Hepatocyte (in vitro differentiated cells): ENCODE measurements around the gene HHATL. TPM values are rescaled to one million over a fixed set of nuclear protein-coding genes. Genes with fewer than 3 reads are reported as not detected.

ENCODE experiments used
- DNase-seq: peaks from one replicate; pipeline ENCODE4 v3.0.0-alpha.2; 2016; ENCODE audit warnings: low spot score
- H2AFZ ChIP-seq: fragments of 200-600 bp; sonication (generic); 2 replicates; pipeline ENCODE4 v1.6.0; 2016; ENCODE audit warnings: antibody characterized with exemption, mild to moderate bottlenecking
- H3K27ac ChIP-seq: fragments of 200-600 bp; sonication (generic); 2 replicates; pipeline ENCODE4 v1.5.1; 2016; ENCODE audit warnings: mild to moderate bottlenecking
- H3K27me3 ChIP-seq: fragments of 200-600 bp; sonication (generic); 2 replicates; pipeline ENCODE4 v1.6.1; 2016
- H3K36me3 ChIP-seq: fragments of 200-600 bp; sonication (generic); replicated peaks from 2 replicates; pipeline ENCODE4 v1.5.1; 2016; ENCODE audit warnings: low read depth; ENCODE audit not compliant: insufficient read depth
- H3K4me1 ChIP-seq: fragments of 200-600 bp; sonication (generic); 2 replicates; pipeline ENCODE4 v1.5.1; 2016; ENCODE audit warnings: mild to moderate bottlenecking, moderate library complexity; ENCODE audit not compliant: insufficient read depth
- H3K4me2 ChIP-seq: fragments of 200-600 bp; sonication (generic); 2 replicates; pipeline ENCODE4 v1.6.0; 2016
- H3K4me3 ChIP-seq: fragments of 200-600 bp; sonication (generic); 2 replicates; pipeline ENCODE4 v1.5.1; 2016; ENCODE audit warnings: mild to moderate bottlenecking
- H3K79me2 ChIP-seq: fragments of 200-600 bp; sonication (generic); 2 replicates; pipeline ENCODE4 v1.6.0; 2017; ENCODE audit warnings: mild to moderate bottlenecking
- H3K9me2 ChIP-seq: fragments of 200-600 bp; sonication (generic); replicated peaks from 2 replicates; pipeline ENCODE4 v1.6.0; 2017; ENCODE audit warnings: mild to moderate bottlenecking; ENCODE audit not compliant: insufficient read depth
- H3K9me3 ChIP-seq: fragments of 200-600 bp; sonication (generic); 2 replicates; pipeline ENCODE4 v1.5.1; 2016; ENCODE audit warnings: low read depth, mild to moderate bottlenecking
- H4K20me1 ChIP-seq: fragments of 200-600 bp; sonication (generic); 2 replicates; pipeline ENCODE4 v1.6.0; 2016; ENCODE audit warnings: mild to moderate bottlenecking; ENCODE audit not compliant: insufficient read depth, poor library complexity, severe bottlenecking
- CTCF ChIP-seq: fragments of 200-600 bp; sonication (generic); IDR thresholded peaks from 2 replicates; pipeline ENCODE4 v1.5.1; 2016; ENCODE audit warnings: antibody characterized with exemption, mild to moderate bottlenecking; ENCODE audit not compliant: poor library complexity
- EZH2 ChIP-seq: fragments of 200-600 bp; sonication (generic); IDR thresholded peaks from 2 replicates; pipeline ENCODE4 v1.6.1; 2016; ENCODE audit warnings: antibody characterized with exemption, mild to moderate bottlenecking, borderline replicate concordance
- EZH2phosphoT487 ChIP-seq: fragments of 200-600 bp; sonication (generic); IDR thresholded peaks from one replicate; pipeline ENCODE4 v1.6.1; 2018; ENCODE audit warnings: antibody characterized with exemption, mild to moderate bottlenecking, low read depth, moderate library complexity; ENCODE audit not compliant: unreplicated experiment, severe bottlenecking
- WGBS: methylation state at CpG from one replicate; pipeline ENCODE4 v1.1.6; 2016; ENCODE audit warnings: low lambda C conversion rate; ENCODE audit errors: missing lambda C conversion rate; 5-methylcytosine and 5-hydroxymethylcytosine counted together
- polyA plus RNA-seq: library from polyadenylated mRNA; unstranded; fragments of >200 nt; fragmentation: Nextera tagmentation; extraction: Ambion mirVana; gene quantifications from 2 replicates; pipeline ENCODE4 v1.2.1, GENCODE V29; 2016
- total RNA-seq: library from RNA; depleted of rRNA; stranded (reverse); fragments of >200 nt; gene quantifications from 2 replicates; pipeline ENCODE4 v1.2.3, GENCODE V29; 2014

The HHATL gene
- total and polyA plus RNA-seq, 2 experiments from 2014 or later: not detected

GRCh38 chr3:42698216-42698910, 4.2 kb downstream of the HHATL start:
- 85% methylated on average over 7 of the region's 7 CpGs for WGBS

GRCh38 chr3:42697289-42698051, 5.1 kb downstream of the HHATL start:
- H4K20me1 ChIP-seq: no peaks in the 10 kb centered on the region
- H3K9me3 ChIP-seq: no peaks in the 10 kb centered on the region
- no peak overlapping the region for H3K27ac ChIP-seq
- no peaks in the 10 kb centered on the region for H3K36me3 ChIP-seq
- no peak overlapping the region for H3K4me2 ChIP-seq
- H3K9me2 ChIP-seq: no peaks in the 10 kb centered on the region
- no peaks in the 10 kb centered on the region for H3K79me2 ChIP-seq
- no peaks in the 10 kb centered on the region for H3K4me1 ChIP-seq
- TF ChIP-seq CTCF (no peak), EZH2phosphoT487 (no peak), EZH2 (no peak)
- no peak for DNase-seq
- H2AFZ ChIP-seq: no peak overlapping the region
- WGBS: 84% methylated on average over 18 of the region's 18 CpGs
- H3K27me3 ChIP-seq: no peaks in the 10 kb centered on the region
- H3K4me3 ChIP-seq: no peak overlapping the region

More at GRCh38 chr3:42698216-42698910, 4.2 kb downstream of the HHATL start:
- Histone ChIP-seq H3K4me3 (no peak overlapping the region), H4K20me1 (no peaks in the 10 kb centered on the region), H3K27me3 (no peaks in the 10 kb centered on the region), H3K9me3 (no peaks in the 10 kb centered on the region), H2AFZ (no peak overlapping the region), H3K36me3 (no peaks in the 10 kb centered on the region), H3K9me2 (no peaks in the 10 kb centered on the region), H3K79me2 (no peaks in the 10 kb centered on the region), H3K4me1 (no peaks in the 10 kb centered on the region), H3K4me2 (no peak overlapping the region), H3K27ac (no peak overlapping the region)
- DNase-seq: no peak
- TF ChIP-seq EZH2: no peak
- TF ChIP-seq EZH2phosphoT487: no peak
- no peak for TF ChIP-seq CTCF

GRCh38 chr3:42696356-42697288, 6.0 kb downstream of the HHATL start:
- no peaks in the 10 kb centered on the region for H3K79me2 ChIP-seq
- H3K9me2 ChIP-seq: no peaks in the 10 kb centered on the region
- H3K27me3 ChIP-seq: no peaks in the 10 kb centered on the region
- H3K9me3 ChIP-seq: no peaks in the 10 kb centered on the region
- H3K36me3 ChIP-seq: no peaks in the 10 kb centered on the region
- H2AFZ ChIP-seq: no peak overlapping the region
- no peak overlapping the region for H3K27ac ChIP-seq
- H3K4me3 ChIP-seq: no peak overlapping the region
- 87% methylated on average over 19 of the region's 19 CpGs for WGBS
- no peaks in the 10 kb centered on the region for H3K4me1 ChIP-seq
- TF ChIP-seq CTCF: no peak
- TF ChIP-seq EZH2: no peak
- no peak for TF ChIP-seq EZH2phosphoT487
- DNase-seq: no peak
- no peak overlapping the region for H3K4me2 ChIP-seq
- no peaks in the 10 kb centered on the region for H4K20me1 ChIP-seq
